ENCODE measurements around the gene BMP8A. TPM values are rescaled to one million over a fixed set of nuclear protein-coding genes. Genes with fewer than 3 reads are reported as not detected.

The BMP8A gene
- total RNA-seq, 3 donors from 2014 or later: 0.33 TPM; not detected in 2

Other genes starting within 250 kb of the BMP8A start
- gene PABPC4, start 85.2 kb downstream of the BMP8A start, total RNA-seq: 100 to 1,000 TPM; 113 to 237 (median 163) TPM
- gene HEYL, start 148.0 kb downstream of the BMP8A start, total RNA-seq: 1 to 10 TPM; 2.1 to 5.2 (median 2.3) TPM
- gene NT5C1A, start 180.5 kb downstream of the BMP8A start, total RNA-seq: under 1 TPM in 1 of 3 donors, not detected in 2; 0.29 TPM
- not detected for gene HPCAL4, start 199.8 kb downstream of the BMP8A start, total RNA-seq
- 10 to 100 TPM; 41.3 to 49.2 (median 45.9) TPM for gene PPIE, start 247.2 kb downstream of the BMP8A start, total RNA-seq